Sigmoid colon (tissue), 4 donors: ENCODE measurements around the gene HSPG2.

Experiments
- CTCF ChIP-seq, 4 experiments: fragments of 450-650 bp in 3 of 4; fragments of 200-600 bp in 1 of 4; IDR thresholded peaks; one replicate each; pipeline ENCODE4 v1.5.1; 2016 to 2019; ENCODE audit warnings: antibody characterized with exemption in 4 of 4, mild to moderate bottlenecking in 3 of 4, moderate library complexity in 2 of 4
- EP300 ChIP-seq, 4 donors: sonication (generic); formaldehyde crosslinking; IDR thresholded peaks; one replicate each; pipeline ENCODE4 v1.6.1; 2017; ENCODE audit warnings: antibody characterized with exemption in 4 of 4
- POLR2AphosphoS5 ChIP-seq, 4 donors: sonication (generic); formaldehyde crosslinking; IDR thresholded peaks; one replicate each; pipeline ENCODE4 v1.6.1; 2017; ENCODE audit warnings: antibody characterized with exemption in 4 of 4

- no peak for TF ChIP-seq EP300 (IDR thresholded peaks at IDR 0.05)
- TF ChIP-seq CTCF (IDR thresholded peaks at IDR 0.05) = no peak
- no peak for TF ChIP-seq POLR2AphosphoS5 (IDR thresholded peaks at IDR 0.05)
Observed at GRCh38 chr1:21886486-21887215, 50.5 kb downstream of the HSPG2 start.
